ENCODE data around the gene PRAMEF8.
"Not testable (repeated sequence)": the region's sequence is repeated elsewhere in the genome, so short reads cannot be mapped to it uniquely, and the experiment has no call there.

DNA sequence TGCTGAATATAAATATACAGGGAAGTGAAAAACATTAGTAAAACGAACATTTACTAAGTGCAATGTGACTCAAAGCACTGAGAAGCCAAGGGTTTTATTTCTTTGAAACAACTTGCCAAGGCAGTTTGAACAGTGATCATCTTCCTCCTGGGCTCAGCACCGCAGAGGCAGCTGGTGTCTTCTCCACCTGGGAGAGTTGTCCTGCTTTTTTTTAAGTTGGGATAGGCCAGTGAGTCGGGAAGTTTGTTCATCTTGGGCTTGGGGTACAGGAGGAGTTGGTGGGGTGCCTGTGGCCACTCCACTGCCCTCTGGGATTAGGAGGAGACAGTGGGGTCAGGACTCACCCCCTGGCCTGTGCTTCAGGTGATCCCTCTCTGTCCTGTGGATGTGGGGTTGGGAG, 4.1 kb upstream of the PRAMEF8 start:
- TF ChIP-seq, protein P1, sequence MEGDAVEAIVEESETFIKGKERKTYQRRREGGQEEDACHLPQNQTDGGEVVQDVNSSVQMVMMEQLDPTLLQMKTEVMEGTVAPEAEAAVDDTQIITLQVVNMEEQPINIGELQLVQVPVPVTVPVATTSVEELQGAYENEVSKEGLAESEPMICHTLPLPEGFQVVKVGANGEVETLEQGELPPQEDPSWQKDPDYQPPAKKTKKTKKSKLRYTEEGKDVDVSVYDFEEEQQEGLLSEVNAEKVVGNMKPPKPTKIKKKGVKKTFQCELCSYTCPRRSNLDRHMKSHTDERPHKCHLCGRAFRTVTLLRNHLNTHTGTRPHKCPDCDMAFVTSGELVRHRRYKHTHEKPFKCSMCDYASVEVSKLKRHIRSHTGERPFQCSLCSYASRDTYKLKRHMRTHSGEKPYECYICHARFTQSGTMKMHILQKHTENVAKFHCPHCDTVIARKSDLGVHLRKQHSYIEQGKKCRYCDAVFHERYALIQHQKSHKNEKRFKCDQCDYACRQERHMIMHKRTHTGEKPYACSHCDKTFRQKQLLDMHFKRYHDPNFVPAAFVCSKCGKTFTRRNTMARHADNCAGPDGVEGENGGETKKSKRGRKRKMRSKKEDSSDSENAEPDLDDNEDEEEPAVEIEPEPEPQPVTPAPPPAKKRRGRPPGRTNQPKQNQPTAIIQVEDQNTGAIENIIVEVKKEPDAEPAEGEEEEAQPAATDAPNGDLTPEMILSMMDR (IDR thresholded peaks at IDR 0.05), result not testable (repeated sequence)
- TF ChIP-seq POLR2A, POLR2AphosphoS5 (IDR thresholded peaks at IDR 0.05): not testable (repeated sequence)
